GM18873 (cell line): ENCODE results near the gene GRID2.
"Not testable (repeated sequence)": the region's sequence is repeated elsewhere in the genome, so short reads cannot be mapped to it uniquely, and the experiment has no call there.

Source experiments
- ATAC-seq: cut with Tn5 transposase; IDR thresholded peaks from one replicate; pipeline ENCODE4 v1.9.1; 2021; ENCODE audit warnings: mild to moderate bottlenecking, moderate library complexity, moderate number of reproducible peaks; ENCODE audit not compliant: unreplicated experiment, low FRiP score

Gene GRID2

GRCh38 chr4:92303621-92304027 lies at the start of gene GRID2:
Gene GRID2, plus strand, starts transcription at chr4:92303966.
- ATAC-seq: no peak

- ATAC-seq: no peak
Observed at GRCh38 chr4:92253986-92254671, 49.6 kb upstream of the GRID2 start.

GRCh38 chr4:92254767-92255442 lies 48.9 kb upstream of the GRID2 start:
- no peak for ATAC-seq

GRCh38 chr4:92255920-92256244 lies 47.9 kb upstream of the GRID2 start:
- no peak for ATAC-seq

- no peak for ATAC-seq
Observed at GRCh38 chr4:92257931-92258857, 45.6 kb upstream of the GRID2 start.

- no peak for ATAC-seq
Observed at GRCh38 chr4:92261256-92261655, 42.5 kb upstream of the GRID2 start.

GRCh38 chr4:92262371-92262770 lies 41.4 kb upstream of the GRID2 start:
- no peak for ATAC-seq

GRCh38 chr4:92263010-92263409 lies 40.8 kb upstream of the GRID2 start:
- no peak for ATAC-seq

- no peak for ATAC-seq
Observed at GRCh38 chr4:92263575-92263974, 40.2 kb upstream of the GRID2 start.

- no peak for ATAC-seq
Observed at GRCh38 chr4:92264163-92264562, 39.6 kb upstream of the GRID2 start.

GRCh38 chr4:92265021-92265420 lies 38.7 kb upstream of the GRID2 start:
- ATAC-seq: no peak

GRCh38 chr4:92265798-92266197 lies 38.0 kb upstream of the GRID2 start:
- ATAC-seq: no peak

- no peak for ATAC-seq
Observed at GRCh38 chr4:92266521-92266920, 37.2 kb upstream of the GRID2 start.

- no peak for ATAC-seq
Observed at GRCh38 chr4:92268642-92269041, 35.1 kb upstream of the GRID2 start.

- ATAC-seq: no peak
Observed at GRCh38 chr4:92270908-92271307, 32.9 kb upstream of the GRID2 start.

- ATAC-seq: not testable (repeated sequence)
Observed at GRCh38 chr4:92271551-92271950, 32.2 kb upstream of the GRID2 start.

GRCh38 chr4:92277057-92277881 lies 26.5 kb upstream of the GRID2 start:
- not testable (repeated sequence) for ATAC-seq

GRCh38 chr4:92279296-92279695 lies 24.5 kb upstream of the GRID2 start:
- ATAC-seq: no peak

GRCh38 chr4:92299152-92299551 lies 4.6 kb upstream of the GRID2 start:
- ATAC-seq: no peak

- ATAC-seq: no peak
Observed at GRCh38 chr4:92304121-92304520, 355 bp downstream of the GRID2 start.
